GM19467 (cell line): ENCODE results near the gene TEAD3.

Experiments
- ATAC-seq: cut with Tn5 transposase; IDR thresholded peaks from one replicate; pipeline ENCODE4 v1.9.1; 2021; ENCODE audit warnings: mild to moderate bottlenecking, moderate library complexity; ENCODE audit not compliant: unreplicated experiment

The TEAD3 gene

GRCh38 chr6:35427435-35427834 lies 69.4 kb downstream of the TEAD3 start:
- no peak for ATAC-seq

GRCh38 chr6:35426074-35426473 lies 70.8 kb downstream of the TEAD3 start:
- no peak for ATAC-seq

GRCh38 chr6:35425284-35425683 lies 71.6 kb downstream of the TEAD3 start:
- no peak for ATAC-seq
